ENCODE data around the gene ALG14. TPM values are rescaled to one million over a fixed set of nuclear protein-coding genes. Genes with fewer than 3 reads are reported as not detected.

Gene ALG14
- total and polyA plus RNA-seq, 10 of the 15 experiments (the other 5 are each of a cell fraction or from before 2014, with no cell fraction given), result 2.6 to 19.2 (median 7.5) TPM

GRCh38 chr1:95007687-95008086 lies 65.1 kb downstream of the ALG14 start (continued):
- TF ChIP-seq HSF1 (IDR thresholded peaks at IDR 0.05; ENCODE audit: low read depth, low read length) (no peak), IKZF1 (conservative IDR thresholded peaks at IDR 0.05) (no peak)

GRCh38 chr1:95006681-95007080 lies 66.1 kb downstream of the ALG14 start:
- ChIA-PET SMC1A (ENCODE audit: uncharacterized antibody, unreplicated experiment) (no interaction called here), RAD21 (ENCODE audit: unreplicated experiment) (no interaction called here), CTCF (no interaction called here), POLR2A (no interaction called here)
- FAIRE-seq, result no peak
- no peak for ATAC-seq
- no peak for TF ChIP-seq HDAC2 (IDR thresholded peaks at IDR 0.05)
- TF ChIP-seq E4F1 (IDR thresholded peaks at IDR 0.05; ENCODE audit: borderline replicate concordance, partially characterized antibody), result no peak
- TF ChIP-seq YY1 (IDR thresholded peaks at IDR 0.05; ENCODE audit: low read depth, low read length), result no peak
- TF ChIP-seq FOS (IDR thresholded peaks at IDR 0.05; ENCODE audit: borderline replicate concordance, extremely low read depth, insufficient read length), result no peak
- Histone ChIP-seq H3K4me1 (ENCODE audit: control insufficient read depth, insufficient read depth, low read length) (no peaks in the 10 kb centered on the region), H2AFZ (ENCODE audit: control insufficient read depth, low read depth, low read length) (no peak overlapping the region), H3K9ac (ENCODE audit: control insufficient read depth, insufficient read depth, low read length) (no peak overlapping the region), H3K27me3 (replicated peaks in 1 of 2; ENCODE audit: control insufficient read depth in 2 of 2, insufficient read depth in 2 of 2, low read length in 1 of 2) (no peaks in the 10 kb centered on the region), H3K79me2 (ENCODE audit: control insufficient read depth, insufficient read depth, low read length) (no peaks in the 10 kb centered on the region), H3K27ac (ENCODE audit: control insufficient read depth, insufficient read depth) (no peak overlapping the region), H3K9me3 (replicated peaks; ENCODE audit: control insufficient read depth, insufficient read depth, low read length) (no peaks in the 10 kb centered on the region), H3K36me3 (ENCODE audit: control insufficient read depth in 2 of 2, insufficient read depth in 2 of 2, low read length in 1 of 2) (no peaks in the 10 kb centered on the region), H4K20me1 (ENCODE audit: control insufficient read depth, insufficient read depth) (no peaks in the 10 kb centered on the region), H3K4me3 (no peak overlapping the region), H3K4me2 (ENCODE audit: control insufficient read depth, insufficient read depth) (no peak overlapping the region)
- intact Hi-C loops (cut with micrococcal nuclease; ENCODE audit: unreplicated experiment) (no loop called here), in situ Hi-C loops (cut with MboI) (no loop called here)
- BruUV-seq (replicated peaks), result no TSS peak
- 69% methylated on average over 4 of the region's 4 CpGs for WGBS (ENCODE audit: insufficient coverage, insufficient replicate concordance, low lambda C conversion rate, missing lambda C conversion rate)
- DNase-seq (ENCODE audit: low read depth, low spot score), result no peak
